ENCODE measurements around the gene SEMA4D.

SEMA4D gene

DNA sequence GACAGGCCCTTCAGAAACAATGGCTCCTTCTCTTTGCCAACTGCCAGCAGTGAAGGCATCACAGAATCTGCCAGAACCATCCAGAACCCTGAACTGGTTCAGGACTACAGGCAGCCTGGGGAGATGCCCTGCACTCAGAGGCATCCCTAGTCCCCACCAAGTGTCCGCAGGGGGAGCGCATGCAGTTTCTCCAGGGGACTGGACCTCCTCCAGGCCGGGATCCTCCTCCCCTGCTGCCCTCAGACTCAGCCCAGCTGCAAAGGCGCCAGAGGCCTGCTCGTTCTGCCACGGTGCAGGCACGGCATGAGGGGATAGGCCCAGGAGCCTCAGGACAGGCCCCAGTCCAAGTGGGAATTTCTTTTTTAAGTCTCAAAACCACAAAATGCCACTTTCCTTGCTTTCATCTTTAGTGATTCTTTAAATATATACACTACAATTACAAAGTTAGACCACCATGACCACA lies 72.0 kb downstream of the SEMA4D start:
- peak; percentile 57 for DNase-seq

DNA sequence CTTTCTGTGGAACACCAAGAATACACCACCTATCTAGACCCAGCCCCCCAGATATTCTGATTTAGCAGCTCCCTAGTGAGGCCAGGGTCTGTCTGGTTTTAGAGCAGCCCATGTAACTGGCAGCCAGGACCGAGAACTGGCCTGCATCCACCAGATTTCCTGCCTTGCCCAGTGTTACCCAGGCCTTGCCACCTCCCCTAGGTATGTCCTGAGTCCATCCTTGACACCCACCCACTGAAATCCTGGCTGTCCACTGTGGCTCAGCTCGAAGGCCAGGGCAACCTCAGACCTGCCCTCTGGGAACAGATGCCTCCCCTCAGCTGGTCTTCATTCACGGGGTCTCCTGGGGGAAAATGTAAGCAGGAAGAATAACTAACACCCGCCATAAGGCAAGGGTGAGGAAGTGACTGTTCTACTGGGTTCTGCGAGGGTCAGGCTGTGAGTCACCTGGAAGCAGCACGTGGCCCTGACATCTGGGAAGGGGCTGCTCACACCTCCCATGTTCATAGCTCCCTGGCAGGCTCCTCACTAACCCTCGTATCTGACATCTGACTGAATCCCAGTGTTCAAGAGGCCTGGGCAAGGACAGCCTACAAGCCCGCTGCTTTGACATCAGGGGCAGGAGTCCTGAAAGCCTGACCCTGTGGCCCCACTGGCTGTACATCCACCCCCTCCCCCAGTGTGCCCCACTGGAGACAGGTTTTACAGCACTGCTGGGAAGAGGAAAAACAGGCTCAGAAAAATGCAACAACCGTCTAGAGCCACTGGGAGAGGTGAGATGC lies 72.7 kb downstream of the SEMA4D start:
- no peak for DNase-seq

DNA sequence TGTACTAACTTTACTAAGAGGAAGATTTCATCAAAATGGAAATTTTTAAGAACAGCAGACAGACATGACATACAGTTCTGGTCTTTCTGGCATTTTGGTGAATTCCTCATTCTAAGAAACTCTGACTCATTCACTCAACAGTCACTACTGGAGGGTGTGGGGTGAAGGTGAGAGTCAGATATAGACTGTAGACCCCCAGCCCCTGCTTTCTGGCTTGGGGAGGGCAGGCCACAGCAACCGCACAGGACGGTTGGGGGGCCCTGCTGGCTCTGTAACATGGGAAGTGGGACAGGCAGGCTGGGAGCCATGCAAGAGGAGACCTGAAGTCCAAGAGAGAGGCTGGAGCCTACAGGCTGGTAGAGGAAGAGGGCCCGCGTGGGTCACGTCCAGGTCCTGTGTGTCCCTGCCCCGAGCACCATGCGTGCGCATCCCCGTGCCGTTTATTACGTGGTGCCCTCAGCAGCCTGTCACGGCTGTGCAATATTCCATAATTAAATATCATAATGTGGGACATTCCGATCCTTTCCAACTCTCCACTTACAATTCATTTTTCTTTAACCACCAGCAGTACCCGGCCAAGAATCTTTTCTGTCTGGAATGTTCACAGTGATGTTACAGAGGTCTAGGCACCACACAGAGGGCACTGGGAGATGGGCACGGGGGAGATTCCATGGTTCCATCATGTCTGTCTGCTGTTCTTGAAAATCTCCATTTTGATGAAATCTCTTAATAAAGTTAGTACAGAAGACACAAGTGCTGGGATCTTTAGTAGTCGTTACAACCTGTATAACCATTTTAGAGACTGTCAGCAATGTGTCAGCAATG lies 75.5 kb downstream of the SEMA4D start:
- no peak for DNase-seq

DNA sequence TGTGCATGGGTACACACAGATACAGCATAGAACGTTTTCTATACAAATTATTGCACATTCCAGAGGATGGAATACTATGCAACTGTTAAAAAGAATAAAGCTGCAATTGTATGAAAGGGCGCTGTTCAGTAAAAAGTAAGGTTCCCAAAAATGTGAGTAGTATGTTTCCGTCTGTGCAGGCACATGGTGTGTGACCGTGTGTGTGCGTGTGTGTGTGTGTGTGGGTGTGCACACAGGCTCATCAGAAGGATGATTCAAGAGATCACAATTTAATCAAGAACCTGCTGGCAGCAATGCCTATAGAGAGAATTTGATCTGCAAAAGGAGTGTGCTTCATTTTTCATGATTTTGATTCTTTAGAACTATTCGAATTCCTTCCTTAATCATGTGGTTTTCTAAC lies 76.3 kb downstream of the SEMA4D start:
- DNase-seq: no peak

DNA sequence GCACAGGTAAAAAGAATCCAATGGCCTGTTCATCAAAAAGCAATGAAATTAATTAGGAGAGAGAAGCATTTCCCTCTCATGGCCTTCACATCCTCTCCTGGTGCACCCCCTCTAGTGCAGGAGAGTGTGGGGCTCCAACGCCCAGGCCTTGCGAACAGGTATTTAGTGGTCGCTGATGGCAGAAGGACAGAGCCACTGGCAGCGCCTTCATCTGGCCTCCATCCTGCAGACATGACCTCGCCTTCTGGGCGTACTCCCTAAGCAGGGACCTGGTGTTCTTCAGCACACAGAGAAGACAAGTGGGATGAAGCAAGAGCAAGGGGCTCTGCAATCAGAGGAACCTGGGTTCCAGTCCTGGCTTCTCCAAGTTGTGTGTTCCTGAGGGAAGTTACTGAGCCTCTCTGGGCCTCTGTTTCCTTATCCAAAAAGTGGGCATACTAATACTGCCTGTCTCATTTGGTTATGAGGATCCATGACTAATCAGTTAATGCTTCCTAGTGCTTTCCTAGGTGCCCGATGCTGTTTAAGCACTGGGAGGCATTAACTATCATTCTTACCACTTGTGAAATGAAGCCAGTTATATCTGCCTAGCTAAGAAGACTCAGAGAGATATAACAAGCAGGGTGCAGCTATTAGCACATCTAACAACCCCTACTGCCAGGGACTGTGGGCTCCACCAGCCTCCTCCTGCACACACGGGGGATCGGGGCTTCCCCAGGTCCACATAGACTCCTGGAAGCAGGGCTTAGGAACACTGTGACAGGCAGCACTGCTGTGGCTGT lies 77.3 kb downstream of the SEMA4D start:
- no peak for DNase-seq

DNA sequence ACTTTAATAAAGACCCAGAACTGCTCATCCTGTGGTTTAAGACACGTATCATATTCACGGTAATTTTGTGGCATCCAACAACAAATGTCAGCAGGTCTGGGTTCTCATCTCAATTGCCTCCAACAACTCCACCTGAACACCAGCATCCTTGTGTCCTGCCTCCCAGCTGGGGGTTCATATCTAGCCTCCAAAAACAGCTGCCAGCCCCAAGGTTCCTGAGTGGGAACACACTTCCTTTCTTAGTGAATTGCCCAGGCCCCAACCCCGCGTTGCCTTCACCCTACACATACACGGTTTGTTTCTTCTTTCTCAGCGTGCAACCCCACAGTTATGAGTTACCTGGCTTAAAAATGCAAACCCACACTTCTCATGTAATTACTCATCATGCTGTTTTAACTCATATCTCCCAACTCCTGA lies 77.9 kb downstream of the SEMA4D start:
- DNase-seq: no peak

DNA sequence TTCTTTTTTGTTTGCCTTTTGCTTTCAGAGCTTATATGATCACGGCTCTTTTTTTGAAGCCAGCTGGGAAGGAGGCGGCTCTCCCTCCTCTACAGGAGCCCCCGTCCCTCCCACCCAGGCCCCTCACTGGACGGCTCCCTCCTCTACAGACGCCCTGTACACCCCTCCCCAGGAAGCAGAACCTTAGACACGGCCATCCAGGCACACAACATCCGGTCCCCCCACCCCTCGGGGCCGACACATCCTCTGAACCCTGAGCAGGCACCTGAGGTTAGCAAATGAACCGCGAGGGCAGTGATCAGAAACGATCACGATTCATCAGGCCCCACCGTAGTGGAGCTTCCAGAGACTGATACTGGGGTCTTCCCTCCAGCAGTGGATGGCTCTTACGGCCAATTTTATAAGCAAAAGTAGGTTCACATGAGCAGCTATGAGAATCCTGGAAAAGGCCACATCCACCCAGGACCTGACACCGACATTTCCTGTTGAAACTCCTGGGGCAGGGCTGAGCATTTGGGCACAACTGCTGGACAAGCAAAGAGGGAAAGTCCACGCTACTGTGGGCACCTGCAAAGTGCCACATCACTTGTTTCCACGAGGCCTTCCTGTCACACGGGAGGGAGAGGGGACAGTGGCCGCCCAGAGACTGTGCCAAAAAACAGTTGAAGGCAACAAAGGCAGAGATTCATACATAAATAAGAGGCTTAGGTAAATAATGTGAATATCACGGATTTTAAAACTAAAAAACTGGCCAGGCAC lies 78.9 kb downstream of the SEMA4D start:
- no peak for DNase-seq

DNA sequence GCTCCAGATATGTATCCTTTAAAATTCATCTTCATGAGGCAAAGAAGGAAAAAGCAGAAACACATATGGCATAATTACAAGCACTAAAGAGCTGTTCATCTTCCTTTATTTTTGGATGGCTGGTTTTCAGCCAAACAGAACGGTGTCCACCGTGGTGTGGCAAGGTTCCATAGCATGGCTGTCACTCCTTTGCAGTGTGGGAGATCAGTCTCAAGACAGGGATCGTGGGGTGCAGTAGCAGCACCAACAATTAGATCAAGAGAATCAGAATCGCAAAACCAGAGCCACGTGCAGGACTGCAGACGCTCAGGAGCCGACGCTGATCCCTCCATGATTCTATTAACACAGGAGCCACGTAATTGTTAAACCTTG lies 79.5 kb downstream of the SEMA4D start:
- no peak for DNase-seq

DNA sequence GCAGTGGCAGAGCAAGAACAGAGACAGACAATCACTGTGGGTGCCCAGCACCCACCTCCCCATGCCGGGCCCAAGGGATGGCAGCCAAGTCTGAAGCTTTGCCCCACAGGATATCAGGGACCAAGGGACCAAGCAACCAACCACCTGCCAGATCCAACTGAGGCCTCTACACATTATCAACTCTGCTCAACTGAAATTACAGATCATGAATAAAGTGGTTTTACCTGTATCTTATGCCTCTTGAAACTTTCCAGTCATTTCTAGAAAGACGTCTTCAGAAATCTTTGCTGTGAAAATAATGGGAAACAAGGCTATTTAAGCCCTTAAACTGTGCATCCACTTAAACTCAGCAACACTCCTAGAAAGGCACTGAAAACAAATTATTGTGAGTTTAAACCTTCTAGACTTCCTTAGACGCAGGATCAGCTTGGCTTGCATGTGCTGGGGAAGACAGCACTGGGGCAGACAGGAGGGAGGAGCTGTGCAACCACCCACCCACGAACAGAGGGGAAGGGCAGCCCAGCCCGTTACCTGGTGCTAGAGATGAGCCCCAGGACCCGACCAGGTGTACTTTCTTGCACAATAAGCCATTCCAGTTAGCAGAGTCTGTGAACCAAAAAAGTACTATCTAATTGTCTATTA lies 80.0 kb downstream of the SEMA4D start:
- DNase-seq: no peak

DNA sequence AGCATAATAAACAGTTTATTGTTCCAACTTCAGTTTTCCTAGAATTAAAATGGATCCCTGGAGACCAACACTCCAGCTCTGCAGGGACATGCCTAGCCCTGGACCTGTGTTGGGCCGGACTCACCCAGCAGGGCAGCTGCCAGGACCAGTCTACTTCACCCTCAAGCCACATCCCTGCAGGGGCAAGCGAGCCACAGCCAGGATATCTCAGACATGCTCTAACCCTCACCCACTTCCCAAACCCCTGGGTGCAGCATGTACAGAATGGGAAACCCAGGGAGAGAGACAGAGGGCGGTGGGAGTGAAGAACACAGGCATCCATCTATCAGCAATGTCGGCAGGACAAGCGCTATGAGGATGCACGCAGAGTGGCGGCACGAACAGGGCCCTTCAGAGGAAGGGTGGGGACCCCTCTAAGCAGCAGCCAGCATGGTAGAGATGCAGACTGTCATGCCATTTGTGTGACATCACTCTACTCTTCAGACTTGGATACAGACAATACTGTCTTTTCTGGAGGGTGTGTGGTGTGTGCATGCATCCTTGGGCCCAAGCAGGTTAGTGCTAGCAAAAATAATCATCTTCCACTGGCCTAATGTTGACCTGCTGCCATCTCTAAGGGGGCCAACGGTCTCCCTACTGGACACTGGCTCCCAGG lies 83.1 kb downstream of the SEMA4D start:
- DNase-seq: no peak

DNA sequence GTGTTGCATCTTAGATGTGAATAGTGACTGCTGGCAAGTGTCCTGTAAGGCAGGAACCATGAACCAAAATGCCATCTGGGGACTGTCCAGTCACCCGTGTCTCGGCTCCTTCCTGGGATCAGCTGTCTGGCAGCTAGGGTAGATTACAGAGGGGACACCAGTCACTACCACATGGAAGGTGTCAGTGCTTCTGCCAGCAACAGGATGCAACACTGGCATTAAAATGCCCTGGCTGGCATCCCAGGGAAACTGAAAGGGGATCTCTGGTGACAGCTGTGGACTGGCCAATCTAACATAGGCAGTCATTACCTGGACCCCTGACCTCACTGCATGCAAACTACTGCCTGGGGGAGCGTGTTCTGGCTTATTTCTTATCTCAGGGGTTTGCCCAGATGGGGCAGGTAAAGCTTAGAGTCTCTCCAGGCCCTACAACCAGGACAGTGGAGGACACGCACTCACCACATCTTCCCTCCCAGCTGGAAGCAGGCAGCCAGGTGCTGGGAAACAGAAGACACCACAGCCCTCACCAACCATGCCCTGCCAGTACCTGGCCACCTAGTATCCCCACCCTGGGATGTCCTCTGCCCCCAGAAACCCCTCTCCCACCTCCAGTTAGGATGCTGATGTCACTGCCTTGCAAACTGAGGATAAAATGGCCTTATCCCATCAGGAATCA lies 83.8 kb downstream of the SEMA4D start:
- DNase-seq: peak; percentile 32

DNA sequence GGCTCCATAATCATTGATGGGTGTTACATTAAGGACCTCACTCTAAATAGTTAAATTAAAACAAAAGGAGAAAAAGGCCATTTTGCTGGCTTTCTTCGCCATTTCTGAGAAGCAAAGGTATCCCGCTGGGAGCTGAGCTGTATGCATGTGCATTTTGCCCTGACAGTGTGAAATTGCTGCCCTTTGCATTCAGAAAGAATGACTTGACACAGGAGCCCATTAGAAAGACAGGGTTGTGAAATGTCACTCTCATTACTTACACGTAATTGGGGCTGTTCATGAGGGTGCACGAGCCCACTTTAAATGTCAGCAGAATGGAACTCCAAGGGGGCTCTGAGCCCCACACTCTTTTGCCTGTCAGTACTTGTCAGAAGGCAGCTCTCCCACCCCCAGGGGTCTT lies 85.0 kb downstream of the SEMA4D start:
- no peak for DNase-seq

DNA sequence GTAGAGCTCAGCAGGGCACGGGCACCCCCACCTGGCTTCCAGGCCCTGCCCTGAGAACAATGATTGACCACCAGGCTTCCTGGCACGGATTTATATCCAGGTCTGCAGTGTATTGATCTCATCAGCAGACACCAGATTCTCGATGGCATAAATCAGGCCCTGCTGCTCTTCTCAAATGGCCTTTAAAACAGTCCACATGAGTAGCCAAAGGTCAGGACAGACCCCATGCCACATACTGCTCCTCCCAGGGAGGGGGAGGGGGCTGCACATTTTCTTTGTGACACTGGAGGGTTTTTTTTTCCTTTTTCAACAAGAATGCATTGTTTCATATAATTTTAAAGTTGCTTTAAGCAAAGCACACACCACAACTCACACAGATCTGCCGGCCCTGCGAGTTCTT lies 85.4 kb downstream of the SEMA4D start:
- DNase-seq: no peak

DNA sequence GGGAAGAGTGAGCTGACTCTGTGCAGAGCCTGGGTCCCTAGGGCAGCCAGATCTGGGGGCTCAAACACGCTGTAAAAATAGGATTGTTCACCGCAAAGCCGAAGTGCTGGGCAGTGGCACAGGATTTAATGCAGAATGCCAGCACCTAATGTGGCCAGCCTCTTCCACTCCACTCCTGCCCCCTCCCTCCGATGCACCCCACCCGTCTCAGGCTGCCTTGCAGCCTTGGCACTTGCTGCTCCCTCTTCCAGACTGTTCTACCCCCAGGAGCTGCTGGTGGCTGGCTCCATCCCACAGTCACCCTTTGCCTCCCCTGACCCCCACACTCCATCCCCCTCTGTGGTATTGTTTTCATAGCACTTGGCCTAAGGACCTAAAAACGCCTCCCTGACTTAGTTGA lies 86.2 kb downstream of the SEMA4D start:
- no peak for DNase-seq

DNA sequence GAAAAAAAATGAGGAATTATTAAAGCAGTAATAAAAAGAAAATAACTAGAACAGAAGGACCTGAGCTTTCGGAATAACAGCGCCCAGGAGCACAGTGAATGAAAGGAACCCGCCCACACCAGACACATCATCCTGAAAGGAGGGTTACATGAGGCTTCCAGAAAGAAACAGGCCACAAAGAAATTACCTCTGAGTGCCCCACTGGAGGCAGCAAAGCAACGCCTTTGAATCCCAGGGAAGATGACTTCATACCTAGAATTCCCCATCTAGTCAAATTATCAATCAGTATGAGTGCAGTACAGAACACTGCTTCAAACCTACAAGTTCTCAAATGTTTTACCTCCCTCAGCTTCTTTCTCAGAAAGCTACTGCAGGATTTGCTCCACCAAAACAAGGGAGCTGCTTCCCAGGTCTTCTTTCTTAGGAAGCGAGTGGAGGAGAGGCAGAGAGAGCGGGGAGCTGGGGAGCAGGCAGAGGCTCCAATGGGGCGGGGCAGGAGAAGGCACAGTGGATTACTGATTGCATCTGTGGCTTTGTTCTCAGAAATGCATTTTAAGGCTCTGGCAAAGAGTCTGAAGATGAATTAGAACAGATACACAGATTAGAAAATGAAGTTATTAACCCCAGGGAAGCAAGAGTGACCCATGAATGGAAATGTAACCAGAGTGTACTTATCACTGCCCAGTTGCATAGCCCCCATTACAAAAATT lies 87.1 kb downstream of the SEMA4D start:
- DNase-seq: no peak

DNA sequence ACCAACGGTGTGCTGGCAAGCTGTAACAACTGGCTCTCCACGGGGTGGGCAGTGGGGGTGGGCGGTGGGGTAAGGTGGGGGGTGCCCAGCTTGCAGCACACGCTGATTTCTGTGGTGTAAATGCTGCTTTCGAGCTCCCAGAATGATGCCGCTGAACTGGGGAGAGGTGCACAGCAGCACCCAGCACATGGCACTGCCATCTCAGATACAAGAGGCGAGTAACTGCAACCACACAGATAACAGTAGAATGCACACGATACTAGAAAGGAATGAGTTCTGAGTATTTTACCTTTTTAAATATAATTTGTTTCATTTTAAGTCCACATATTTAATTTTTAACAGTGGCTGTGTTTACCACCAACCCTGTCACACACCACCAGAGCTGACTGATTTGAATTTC lies 87.9 kb downstream of the SEMA4D start:
- no peak for DNase-seq

DNA sequence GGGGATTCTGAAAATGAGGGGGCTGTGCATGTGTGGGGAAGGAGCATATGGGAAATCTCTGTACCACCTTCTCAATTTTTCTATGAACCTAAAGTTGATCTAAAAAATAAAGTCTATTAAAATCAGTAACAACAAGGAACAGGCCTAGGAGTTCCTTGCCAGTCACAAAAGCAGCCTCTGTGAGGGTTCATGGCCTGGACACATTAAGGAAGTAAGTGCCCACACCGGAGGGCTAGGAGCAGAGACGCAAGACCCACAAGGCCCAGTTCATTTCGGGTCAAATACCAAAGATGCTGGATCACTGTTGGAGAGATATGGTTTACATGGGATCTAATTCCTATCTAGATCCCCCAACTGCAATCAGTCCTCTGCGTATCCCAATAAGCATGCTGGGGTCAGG lies 88.4 kb downstream of the SEMA4D start:
- no peak for DNase-seq

DNA sequence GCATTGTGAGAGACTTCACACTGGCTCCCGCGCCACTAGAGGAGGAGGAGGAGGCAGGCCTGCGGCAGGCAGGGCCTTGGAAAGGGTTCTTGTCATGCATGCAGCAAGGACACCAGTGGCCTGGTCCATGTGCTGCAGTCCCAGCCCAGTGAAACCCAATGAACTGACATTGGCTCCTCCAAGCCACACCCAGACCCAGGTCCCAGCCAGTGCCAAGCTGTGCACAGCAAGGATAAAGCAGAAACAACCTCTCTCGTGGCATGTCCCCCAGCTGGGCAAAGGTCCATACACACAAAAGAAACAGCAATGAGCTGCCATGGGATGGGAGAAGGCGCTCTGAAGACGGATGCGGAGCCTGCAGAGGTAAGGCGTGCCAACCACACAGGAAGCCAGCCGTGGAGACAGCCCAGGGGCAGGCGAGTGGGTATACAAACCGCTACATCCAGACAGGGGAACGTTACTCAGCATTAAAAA lies 89.2 kb downstream of the SEMA4D start:
- no peak for DNase-seq

DNA sequence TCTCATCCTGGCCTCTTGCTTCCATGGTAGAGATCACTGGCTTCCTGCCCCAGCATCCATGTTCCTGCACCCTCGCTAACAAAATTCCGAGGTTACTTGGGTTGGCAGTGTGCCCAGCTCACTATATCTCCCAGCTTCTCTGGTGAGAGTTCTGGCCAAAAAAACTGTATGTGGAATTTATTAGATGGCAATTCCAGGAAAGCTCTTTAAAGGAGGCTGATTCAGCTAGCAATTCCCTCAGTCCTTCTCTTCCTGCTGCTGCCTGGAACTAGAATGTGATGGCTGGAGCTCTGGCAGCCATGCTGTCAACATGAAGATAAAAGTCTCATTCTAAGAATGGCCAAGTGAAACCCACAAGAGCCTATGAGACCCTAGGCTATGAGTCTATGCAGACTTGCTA lies 90.8 kb downstream of the SEMA4D start:
- DNase-seq: no peak

DNA sequence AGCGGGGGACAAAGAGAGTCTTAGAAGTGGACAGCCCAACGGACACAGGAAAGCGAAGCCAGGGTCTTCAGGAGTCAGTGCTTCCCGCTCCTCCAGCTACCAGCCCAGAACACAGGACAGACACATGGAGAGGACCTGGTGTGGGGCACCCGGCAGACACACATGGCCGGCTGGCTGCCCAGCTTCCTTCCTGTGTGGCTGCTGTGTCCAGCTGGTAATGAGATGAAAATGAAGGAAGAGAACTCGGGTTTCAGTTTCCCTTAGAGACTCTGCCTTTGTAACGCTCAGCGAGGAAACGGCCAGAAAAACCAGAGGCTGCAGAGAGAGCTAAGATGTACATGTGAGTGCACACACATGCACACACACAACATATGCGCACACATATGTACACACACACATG lies 92.1 kb downstream of the SEMA4D start:
- DNase-seq: peak; percentile 66
